Vagina (tissue), 2 donors: Measurements from ENCODE around the gene TMEM129. TPM values are rescaled to one million over a fixed set of nuclear protein-coding genes. Genes with fewer than 3 reads are reported as not detected.
"Not testable (repeated sequence)": the region's sequence is repeated elsewhere in the genome, so short reads cannot be mapped to it uniquely, and the experiment has no call there.

Experiments
- DNase-seq, 2 donors: peaks; one replicate each; pipeline ENCODE4 v3.0.0-alpha.2; 2017; ENCODE audit errors: extremely low spot score in 2 of 2
- H3K27ac ChIP-seq: fragments of 200-600 bp; sonication (generic); one replicate; pipeline ENCODE4 v1.5.1; 2019
- H3K27me3 ChIP-seq: fragments of 200-600 bp; sonication (generic); one replicate; pipeline ENCODE4 v1.5.1; 2019
- H3K36me3 ChIP-seq, 2 donors: fragments of 200-600 bp; sonication (generic); one replicate each; pipeline ENCODE4 v1.5.1; 2017 to 2019
- H3K4me1 ChIP-seq: fragments of 200-600 bp; sonication (generic); one replicate; pipeline ENCODE4 v1.5.1; 2019
- H3K4me3 ChIP-seq, 2 donors: fragments of 200-600 bp; sonication (generic); 1 replicate in 1 of 2; 2 replicates in 1 of 2; pipeline ENCODE4 v1.5.1; 2016 to 2019
- H3K9me3 ChIP-seq: fragments of 200-600 bp; sonication (generic); one replicate; pipeline ENCODE4 v1.5.1; 2019
- POLR2A ChIP-seq, 2 donors: fragments of 450-650 bp; IDR thresholded peaks; one replicate each; pipeline ENCODE4 v1.6.1; 2017; ENCODE audit warnings: antibody characterized with exemption in 2 of 2, mild to moderate bottlenecking in 2 of 2, moderate library complexity in 2 of 2
- POLR2AphosphoS5 ChIP-seq, 2 donors: sonication (generic); formaldehyde crosslinking; IDR thresholded peaks; one replicate each; pipeline ENCODE4 v1.9.0; 2017; ENCODE audit warnings: antibody characterized with exemption in 2 of 2, mild to moderate bottlenecking in 2 of 2, low read depth in 1 of 2; ENCODE audit not compliant: insufficient read depth in 1 of 2
- intact Hi-C: fragments of 100-400 bp; cut with DNase I; formaldehyde crosslinking; loops from one replicate; pipeline ENCODE4 v1.15.1; 2023
- total RNA-seq: library from RNA; depleted of rRNA; stranded (reverse); fragments of >200 nt; gene quantifications from one replicate; pipeline ENCODE4 v1.2.3, GENCODE V29; 2016
- TF ChIP-seq, protein P1 (sequence below), 3 experiments: fragments of 450-650 bp in 2 of 3; fragments of 200-600 bp in 1 of 3; sonication (generic) in 1 of 3; IDR thresholded peaks; one replicate each; pipeline ENCODE4 v1.5.1; 2017 to 2019; ENCODE audit warnings: antibody characterized with exemption in 3 of 3, mild to moderate bottlenecking in 2 of 3, moderate library complexity in 2 of 3

Gene TMEM129
- total RNA-seq, 1 donor from 2014 or later = 50.6 TPM

DNA sequence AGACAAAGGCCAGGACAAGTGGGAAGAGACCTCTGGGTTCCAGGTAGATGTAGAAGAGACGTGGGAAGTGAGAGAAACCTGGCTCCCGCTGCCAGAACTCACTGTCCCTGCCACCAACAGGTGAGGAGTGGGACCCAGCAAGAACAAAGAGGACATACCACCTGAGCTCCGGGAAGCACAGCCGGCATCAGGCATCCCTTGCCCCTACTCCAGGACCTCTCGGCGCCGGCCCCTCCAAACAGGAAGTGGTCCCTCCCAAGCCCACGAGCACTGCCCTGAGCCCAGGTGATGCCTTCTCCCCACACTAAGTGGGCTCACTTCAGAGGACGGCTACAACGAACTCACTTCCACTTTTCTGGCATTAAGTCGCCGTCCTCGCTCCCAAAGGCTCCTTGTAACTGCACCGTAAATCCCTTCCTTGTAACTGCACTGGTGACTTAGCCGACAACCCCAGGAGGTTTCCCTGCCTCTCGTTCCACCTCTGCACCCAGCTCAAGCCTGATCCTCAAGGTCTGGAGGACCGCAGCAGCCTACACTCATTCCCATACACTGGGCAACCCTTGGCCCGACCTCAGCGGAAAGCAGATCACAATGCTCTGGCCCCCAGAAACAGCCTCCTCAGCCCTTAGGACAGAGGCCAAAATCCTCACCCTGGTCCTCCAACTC, 45.9 kb downstream of the TMEM129 start:
- TF ChIP-seq, protein P1, sequence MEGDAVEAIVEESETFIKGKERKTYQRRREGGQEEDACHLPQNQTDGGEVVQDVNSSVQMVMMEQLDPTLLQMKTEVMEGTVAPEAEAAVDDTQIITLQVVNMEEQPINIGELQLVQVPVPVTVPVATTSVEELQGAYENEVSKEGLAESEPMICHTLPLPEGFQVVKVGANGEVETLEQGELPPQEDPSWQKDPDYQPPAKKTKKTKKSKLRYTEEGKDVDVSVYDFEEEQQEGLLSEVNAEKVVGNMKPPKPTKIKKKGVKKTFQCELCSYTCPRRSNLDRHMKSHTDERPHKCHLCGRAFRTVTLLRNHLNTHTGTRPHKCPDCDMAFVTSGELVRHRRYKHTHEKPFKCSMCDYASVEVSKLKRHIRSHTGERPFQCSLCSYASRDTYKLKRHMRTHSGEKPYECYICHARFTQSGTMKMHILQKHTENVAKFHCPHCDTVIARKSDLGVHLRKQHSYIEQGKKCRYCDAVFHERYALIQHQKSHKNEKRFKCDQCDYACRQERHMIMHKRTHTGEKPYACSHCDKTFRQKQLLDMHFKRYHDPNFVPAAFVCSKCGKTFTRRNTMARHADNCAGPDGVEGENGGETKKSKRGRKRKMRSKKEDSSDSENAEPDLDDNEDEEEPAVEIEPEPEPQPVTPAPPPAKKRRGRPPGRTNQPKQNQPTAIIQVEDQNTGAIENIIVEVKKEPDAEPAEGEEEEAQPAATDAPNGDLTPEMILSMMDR (IDR thresholded peaks at IDR 0.05) = no peak
- no peak for TF ChIP-seq POLR2A (IDR thresholded peaks at IDR 0.05)
- no peak for TF ChIP-seq POLR2AphosphoS5 (IDR thresholded peaks at IDR 0.05; ENCODE audit: insufficient read depth in 1 of 2, low read depth in 1 of 2)
- H3K9me3 ChIP-seq = no peaks in the 10 kb centered on the region
- no peaks in the 10 kb centered on the region for H3K27me3 ChIP-seq
- DNase-seq = no peak
- H3K36me3 ChIP-seq = no peaks in the 10 kb centered on the region
- no peak overlapping the region for H3K27ac ChIP-seq
- H3K4me1 ChIP-seq = no peaks in the 10 kb centered on the region
- H3K4me3 ChIP-seq = no peak overlapping the region
- intact Hi-C loops = no loop called here

DNA sequence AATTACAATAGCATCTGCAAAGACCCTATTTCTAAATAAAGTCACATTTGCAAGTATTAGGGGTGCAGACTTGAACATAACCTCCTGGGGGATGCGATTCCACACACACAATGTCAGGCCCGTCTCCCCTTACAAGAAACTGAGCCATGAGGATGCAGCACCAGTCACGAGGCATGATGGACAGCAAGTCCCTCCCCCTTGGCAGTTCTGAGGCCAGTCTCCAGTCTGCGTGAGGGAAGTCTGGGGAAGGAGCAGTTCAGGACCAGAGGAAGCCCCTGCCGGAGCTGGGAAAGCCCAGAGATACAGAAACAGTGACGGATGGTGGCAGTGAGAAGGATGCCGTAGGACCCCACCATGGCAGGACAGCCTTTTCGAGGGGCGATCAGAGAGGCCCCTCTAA, 46.4 kb downstream of the TMEM129 start:
- intact Hi-C loops = no loop called here
- H3K4me1 ChIP-seq = no peaks in the 10 kb centered on the region
- H3K4me3 ChIP-seq = no peak overlapping the region
- no peaks in the 10 kb centered on the region for H3K9me3 ChIP-seq
- no peaks in the 10 kb centered on the region for H3K36me3 ChIP-seq
- DNase-seq = no peak
- H3K27ac ChIP-seq = no peak overlapping the region
- TF ChIP-seq POLR2A (IDR thresholded peaks at IDR 0.05) (no peak), POLR2AphosphoS5 (IDR thresholded peaks at IDR 0.05; ENCODE audit: insufficient read depth in 1 of 2, low read depth in 1 of 2) (no peak)
- TF ChIP-seq, protein P1 (IDR thresholded peaks at IDR 0.05) = no peak
- no peaks in the 10 kb centered on the region for H3K27me3 ChIP-seq

DNA sequence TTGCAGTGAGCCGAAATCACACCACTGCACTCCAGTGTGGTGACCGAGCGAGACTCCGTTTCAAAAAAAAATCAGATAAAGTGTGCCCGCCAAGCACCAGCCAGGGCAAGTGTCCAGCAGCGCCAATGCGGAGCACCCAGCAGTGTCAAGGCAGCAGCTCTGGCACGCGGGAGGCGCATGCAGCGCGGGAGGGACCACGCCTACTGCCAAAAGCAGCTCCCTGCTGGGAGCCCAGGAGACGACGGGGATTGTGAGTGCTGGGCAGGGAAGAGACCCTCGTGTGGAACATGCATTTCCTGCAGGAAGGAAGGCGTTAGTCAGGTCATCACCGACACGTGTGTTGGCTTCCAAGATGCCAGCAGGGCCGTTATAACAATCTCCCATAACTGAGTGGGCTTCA, 47.5 kb downstream of the TMEM129 start:
- Histone ChIP-seq H3K4me3 (no peak overlapping the region), H3K36me3 (no peaks in the 10 kb centered on the region), H3K27ac (no peak overlapping the region), H3K9me3 (no peaks in the 10 kb centered on the region), H3K27me3 (no peaks in the 10 kb centered on the region), H3K4me1 (no peaks in the 10 kb centered on the region)
- TF ChIP-seq POLR2AphosphoS5 (IDR thresholded peaks at IDR 0.05; ENCODE audit: insufficient read depth in 1 of 2, low read depth in 1 of 2) (no peak), POLR2A (IDR thresholded peaks at IDR 0.05) (no peak)
- TF ChIP-seq, protein P1 (IDR thresholded peaks at IDR 0.05) = no peak
- intact Hi-C loops = no loop called here
- DNase-seq = no peak

DNA sequence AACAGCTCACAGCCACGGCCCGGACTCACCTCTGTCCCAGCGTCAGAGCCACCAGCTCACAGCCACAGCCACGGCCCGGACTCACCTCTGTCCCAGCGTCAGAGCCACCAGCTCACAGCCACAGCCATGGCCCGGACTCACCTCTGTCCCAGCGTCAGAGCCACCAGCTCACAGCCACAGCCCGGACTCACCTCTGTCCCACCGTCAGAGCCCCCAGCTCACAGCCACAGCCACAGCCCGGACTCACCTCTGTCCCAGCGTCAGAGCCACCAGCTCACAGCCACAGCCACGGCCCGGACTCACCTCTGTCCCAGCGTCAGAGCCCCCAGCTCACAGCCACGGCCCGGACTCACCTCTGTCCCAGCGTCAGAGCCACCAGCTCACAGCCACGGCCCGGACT, 50.1 kb downstream of the TMEM129 start:
- H3K9me3 ChIP-seq, H3K4me1 ChIP-seq, H3K27me3 ChIP-seq, H3K4me3 ChIP-seq, DNase-seq, H3K27ac ChIP-seq, H3K36me3 ChIP-seq, intact Hi-C loops: not testable (repeated sequence)

DNA sequence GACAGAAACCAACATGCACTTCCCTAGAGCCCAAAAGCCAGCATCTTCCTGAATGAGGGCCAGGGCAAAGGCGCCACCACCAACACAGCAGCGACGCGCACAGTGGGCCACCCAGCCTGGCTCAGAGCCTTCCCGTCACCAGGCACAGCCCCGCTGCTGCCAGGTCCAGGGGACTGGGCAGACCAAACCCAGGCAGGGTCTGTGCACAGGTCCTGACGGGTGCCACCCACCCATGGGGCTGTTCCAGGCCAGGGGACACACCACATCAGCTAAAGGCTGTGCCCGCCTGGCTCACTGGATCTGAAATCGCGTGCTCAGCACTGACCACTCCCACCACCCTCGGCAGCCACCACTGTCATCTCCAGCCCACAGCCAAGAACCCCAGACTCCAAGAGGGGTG, 50.8 kb downstream of the TMEM129 start:
- TF ChIP-seq POLR2AphosphoS5 (IDR thresholded peaks at IDR 0.05; ENCODE audit: insufficient read depth in 1 of 2, low read depth in 1 of 2) (no peak), POLR2A (IDR thresholded peaks at IDR 0.05) (no peak)
- TF ChIP-seq, protein P1 (IDR thresholded peaks at IDR 0.05) = no peak
- intact Hi-C loops = no loop called here

More for the DNA sequence above, 50.8 kb downstream of the TMEM129 start:
- DNase-seq = no peak
- Histone ChIP-seq H3K9me3 (no peaks in the 10 kb centered on the region), H3K27ac (no peak overlapping the region), H3K27me3 (no peaks in the 10 kb centered on the region), H3K4me3 (no peak overlapping the region), H3K4me1 (no peaks in the 10 kb centered on the region), H3K36me3 (no peaks in the 10 kb centered on the region)
